GM15510 (cell line): ENCODE data around the gene KRT77.

Experiments
- POLR2A ChIP-seq: IDR thresholded peaks from 3 replicates; pipeline ENCODE4 v1.6.1; 2011; ENCODE audit warnings: borderline replicate concordance; ENCODE audit not compliant: insufficient read length; ENCODE audit errors: extremely low read depth

Gene KRT77

GRCh38 chr12:52675301-52675701, 28.0 kb downstream of the KRT77 start:
- TF ChIP-seq POLR2A = no peak

- no peak for TF ChIP-seq POLR2A
Measured at GRCh38 chr12:52674433-52674775, 28.9 kb downstream of the KRT77 start.

- no peak for TF ChIP-seq POLR2A
Measured at GRCh38 chr12:52673713-52674432, 29.5 kb downstream of the KRT77 start.

GRCh38 chr12:52673217-52673616, 30.1 kb downstream of the KRT77 start:
- TF ChIP-seq POLR2A = no peak

GRCh38 chr12:52672321-52672933, 30.9 kb downstream of the KRT77 start:
- no peak for TF ChIP-seq POLR2A

- no peak for TF ChIP-seq POLR2A
Measured at GRCh38 chr12:52670961-52671360, 32.4 kb downstream of the KRT77 start.

- TF ChIP-seq POLR2A = no peak
Measured at GRCh38 chr12:52670506-52670905, 32.8 kb downstream of the KRT77 start.

DNA sequence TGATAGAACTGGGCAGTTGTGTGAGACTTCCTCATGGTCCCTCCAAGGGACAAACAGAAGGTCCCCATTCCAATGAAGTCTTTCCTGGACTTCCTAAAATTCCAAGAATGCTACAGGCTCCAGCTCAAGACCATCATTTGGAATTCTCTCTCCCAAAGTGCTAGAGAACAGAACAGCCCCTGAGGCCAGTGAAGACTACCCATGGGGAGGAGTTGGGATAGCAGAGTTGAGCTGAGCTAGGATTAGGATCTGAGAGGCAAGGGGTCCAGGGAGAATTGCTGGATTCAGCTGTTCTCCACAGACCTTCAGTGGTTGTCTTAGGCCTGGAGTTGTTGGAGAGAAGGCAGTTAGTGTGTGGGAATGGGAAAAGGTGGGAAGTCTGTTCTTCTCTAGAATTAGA, 33.9 kb downstream of the KRT77 start:
- no peak for TF ChIP-seq POLR2A

DNA sequence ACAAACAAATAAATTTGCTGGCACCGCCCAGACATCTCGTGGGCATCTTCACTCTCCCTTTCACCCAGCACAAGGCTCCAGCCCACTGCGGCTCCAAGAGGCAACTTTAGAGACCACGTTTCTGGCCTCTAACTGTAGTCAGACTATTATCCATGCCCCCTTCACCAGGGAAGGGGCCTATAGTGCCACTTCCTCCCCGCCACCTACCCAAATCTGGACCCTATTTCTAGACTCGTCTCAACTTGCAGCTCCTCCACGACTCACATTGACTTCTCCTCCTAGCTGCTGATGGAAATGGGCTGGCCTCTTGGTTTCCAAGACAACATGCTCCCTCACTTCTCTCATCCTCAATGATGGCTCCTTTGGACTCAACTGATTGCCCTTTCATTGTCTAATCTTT, 35.4 kb downstream of the KRT77 start:
- no peak for TF ChIP-seq POLR2A

DNA sequence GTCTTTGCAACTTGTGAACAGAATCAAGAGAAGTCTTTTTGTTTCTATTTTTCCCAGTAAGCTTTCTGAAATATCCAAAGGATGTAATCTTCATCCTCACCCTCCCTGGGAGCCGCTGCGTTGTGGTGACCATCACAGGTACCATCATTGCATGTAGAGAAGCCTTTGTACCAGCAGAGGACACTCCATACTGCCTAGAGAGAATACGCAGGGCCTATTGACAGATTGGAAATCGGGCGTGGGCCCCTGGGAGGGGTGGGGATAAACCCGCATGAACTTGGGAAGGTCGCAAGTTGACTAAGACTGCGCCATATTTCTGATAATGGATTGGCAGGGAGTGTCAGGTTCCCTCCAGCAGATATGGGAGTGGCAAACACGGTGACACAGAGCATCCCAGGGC, 35.8 kb downstream of the KRT77 start:
- no peak for TF ChIP-seq POLR2A

DNA sequence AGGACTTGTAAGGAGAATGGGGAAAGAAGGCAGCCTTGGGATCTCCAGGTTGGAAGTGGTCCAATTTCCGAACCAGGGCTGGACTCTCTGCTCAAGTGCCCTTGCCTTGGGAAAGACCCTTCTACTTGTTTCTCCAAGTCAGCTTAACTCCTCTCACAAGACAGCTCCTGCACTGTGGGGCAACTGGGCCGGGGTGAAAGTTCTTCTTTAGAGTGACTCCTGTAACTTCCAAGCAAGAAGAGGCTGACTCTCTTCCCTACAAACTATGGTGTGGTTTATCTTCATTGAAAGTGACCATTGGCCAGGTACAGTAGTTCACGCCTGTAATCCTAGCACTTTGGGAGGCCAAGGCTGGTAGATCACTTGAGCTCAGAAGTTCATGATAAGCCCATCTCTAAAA, 36.9 kb downstream of the KRT77 start:
- no peak for TF ChIP-seq POLR2A

DNA sequence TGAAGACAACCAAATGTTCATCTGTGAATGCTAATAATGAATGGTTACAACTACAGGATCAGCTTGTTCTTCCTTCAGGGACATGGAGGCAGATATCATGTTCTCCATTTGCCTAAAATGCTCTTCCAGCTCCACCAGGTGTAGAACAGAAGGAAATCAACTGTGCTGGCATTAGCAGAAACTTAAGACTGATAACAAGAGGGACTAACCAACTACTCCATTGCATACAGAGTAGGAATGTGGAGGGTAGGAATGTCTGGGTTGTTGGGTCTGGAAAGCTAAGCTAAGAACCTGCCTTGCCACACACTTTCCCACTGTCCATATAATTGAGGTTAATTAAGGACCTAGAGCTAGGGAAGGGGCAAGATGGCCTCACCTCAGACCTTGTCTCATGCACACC, 39.9 kb downstream of the KRT77 start:
- TF ChIP-seq POLR2A = no peak

DNA sequence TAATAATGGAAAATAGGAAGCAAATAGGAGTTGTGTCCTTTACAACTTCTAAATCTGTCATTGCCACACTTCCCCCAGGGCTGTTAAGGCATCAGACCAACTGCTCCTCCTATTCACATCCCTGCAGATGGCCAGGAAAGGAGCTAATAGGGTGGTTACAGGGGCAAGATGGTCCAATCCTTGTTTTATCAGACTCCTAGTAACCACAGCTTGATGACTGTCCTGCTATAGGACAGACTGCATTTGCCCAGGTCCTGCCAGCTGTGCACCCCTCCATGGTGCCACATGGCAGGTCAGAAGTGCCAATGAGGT, 40.5 kb downstream of the KRT77 start:
- TF ChIP-seq POLR2A = no peak

DNA sequence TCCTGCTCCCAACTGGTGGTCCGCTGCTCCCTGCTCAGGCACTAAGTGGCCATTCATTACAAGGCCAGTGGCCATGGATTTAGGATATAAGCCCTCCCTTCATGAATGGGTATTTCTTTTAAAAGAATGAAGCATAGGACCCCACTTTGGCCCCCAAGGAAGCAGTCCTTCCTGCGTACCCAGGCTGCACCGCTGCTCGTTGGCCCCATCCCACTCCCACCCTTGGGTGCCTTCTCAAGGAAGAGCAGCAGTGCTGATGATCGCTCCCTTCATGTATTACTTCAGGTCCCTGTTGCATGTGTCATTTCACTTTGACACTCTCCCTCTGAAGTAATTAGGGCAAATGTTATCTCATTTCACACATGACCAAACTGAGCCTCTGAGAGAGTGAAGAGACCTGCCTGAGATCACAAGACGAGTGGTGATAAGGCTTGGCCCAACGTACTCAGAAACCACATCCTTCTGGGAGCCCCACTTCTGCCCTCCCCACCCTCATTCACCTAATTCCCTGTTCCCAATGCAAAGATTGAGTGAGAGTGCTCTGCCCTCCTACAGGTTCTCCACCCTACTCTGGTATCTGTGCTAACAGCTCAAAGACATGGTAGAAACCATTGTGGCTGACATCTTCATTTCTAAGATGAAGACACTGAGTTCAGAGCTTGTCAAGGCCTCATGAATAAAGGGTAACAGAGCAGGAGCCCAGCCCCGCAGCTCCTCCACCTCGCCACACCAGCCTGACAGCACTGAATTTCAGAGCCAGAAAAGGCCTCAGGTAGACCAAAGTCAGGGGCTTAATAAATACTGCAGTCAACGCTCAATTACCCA, 41.0 kb downstream of the KRT77 start:
- no peak for TF ChIP-seq POLR2A

- no peak for TF ChIP-seq POLR2A
Measured at GRCh38 chr12:52661668-52662067, 41.7 kb downstream of the KRT77 start.
